ENCODE data around the gene EMD.

DNA sequence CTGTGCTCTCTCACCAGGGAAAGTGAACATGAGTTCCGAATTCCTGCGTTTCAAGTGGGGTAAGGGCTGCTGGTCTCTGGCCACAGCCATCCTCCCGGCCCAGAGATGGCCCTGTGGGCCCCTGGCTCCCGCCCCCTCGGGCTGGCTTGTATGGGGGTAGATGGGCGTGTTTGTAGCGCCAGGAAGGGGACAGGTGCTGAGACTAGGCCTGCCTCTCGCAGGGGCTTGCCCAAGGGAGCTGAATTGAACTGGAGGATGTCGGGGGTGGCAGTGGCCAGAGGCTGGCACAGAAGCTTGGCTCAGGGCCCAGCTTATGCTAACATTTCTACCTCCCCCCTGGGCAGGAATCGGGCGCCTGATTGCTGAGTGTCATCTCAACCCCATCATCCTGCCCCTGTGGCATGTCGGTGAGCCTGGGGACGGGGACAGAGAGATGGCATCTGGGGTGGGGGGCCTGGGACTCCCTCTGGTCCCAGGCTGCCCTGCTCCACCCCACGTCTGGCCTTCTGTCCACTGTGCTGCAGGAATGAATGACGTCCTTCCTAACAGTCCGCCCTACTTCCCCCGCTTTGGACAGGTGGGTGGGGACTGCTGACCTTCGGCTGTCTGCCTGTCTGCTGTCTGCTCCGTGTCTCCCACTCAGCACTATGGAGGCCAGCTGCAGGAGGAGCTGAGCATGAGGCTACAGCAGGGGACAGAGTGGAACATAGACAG, 40.8 kb downstream of the EMD start:
- TF ChIP-seq TAF1 (IDR thresholded peaks at IDR 0.05; ENCODE audit: borderline replicate concordance, low read depth, low read length) (no peak), POLR2AphosphoS5 (IDR thresholded peaks at IDR 0.05; ENCODE audit: low read depth, low read length) (no peak), POLR2A (IDR thresholded peaks at IDR 0.05; ENCODE audit: low read depth, low read length) (no peak)

All from GM12892 (cell line).